ENCODE results near the gene EDN1.

DNA sequence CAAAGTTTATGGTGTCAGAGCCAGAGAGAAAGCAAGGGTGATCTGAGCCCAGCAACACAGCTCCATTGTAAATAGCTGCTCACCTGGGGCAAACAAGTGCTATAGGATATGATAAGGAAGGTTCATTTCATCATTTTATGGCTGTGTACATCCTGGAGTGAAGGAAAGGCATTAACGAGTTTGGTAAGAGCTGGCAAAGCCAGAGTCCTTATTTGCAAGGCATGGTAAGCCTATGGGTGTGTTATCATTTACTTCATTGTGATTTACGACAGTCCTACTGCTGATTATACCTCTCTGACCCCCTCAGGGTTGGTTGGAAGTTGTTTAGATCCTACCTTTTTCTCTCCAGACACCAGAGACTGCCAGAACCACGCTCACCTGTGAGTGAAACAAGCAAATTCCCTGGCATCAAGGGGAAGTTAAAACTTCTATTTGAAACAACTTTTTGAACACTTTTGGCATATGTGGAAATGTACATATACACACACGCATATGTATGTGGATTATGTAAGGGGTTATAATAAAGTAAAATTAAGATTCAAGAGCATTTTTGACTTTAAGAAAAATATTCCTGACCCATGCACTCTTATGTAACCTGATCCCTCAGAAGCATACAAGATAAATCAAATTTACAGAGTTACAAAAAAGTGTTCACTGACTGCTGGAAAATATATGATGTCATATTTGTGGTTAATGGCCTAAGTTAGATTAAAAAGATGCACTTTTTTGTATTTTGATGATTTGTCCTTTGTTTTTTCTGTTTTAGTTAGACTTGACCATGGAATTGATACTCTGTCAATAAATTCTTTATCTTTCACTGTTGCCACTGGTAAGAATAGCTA lies 40.4 kb upstream of the EDN1 start:
- TF ChIP-seq, protein P1, sequence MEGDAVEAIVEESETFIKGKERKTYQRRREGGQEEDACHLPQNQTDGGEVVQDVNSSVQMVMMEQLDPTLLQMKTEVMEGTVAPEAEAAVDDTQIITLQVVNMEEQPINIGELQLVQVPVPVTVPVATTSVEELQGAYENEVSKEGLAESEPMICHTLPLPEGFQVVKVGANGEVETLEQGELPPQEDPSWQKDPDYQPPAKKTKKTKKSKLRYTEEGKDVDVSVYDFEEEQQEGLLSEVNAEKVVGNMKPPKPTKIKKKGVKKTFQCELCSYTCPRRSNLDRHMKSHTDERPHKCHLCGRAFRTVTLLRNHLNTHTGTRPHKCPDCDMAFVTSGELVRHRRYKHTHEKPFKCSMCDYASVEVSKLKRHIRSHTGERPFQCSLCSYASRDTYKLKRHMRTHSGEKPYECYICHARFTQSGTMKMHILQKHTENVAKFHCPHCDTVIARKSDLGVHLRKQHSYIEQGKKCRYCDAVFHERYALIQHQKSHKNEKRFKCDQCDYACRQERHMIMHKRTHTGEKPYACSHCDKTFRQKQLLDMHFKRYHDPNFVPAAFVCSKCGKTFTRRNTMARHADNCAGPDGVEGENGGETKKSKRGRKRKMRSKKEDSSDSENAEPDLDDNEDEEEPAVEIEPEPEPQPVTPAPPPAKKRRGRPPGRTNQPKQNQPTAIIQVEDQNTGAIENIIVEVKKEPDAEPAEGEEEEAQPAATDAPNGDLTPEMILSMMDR (IDR thresholded peaks at IDR 0.05) = no peak
- no peak for TF ChIP-seq POLR2A (IDR thresholded peaks at IDR 0.05)

Data from testis (tissue), 2 donors.